Measurements from ENCODE around the gene NUTF2. TPM values are rescaled to one million over a fixed set of nuclear protein-coding genes. Genes with fewer than 3 reads are reported as not detected.

NUTF2 gene
- total and polyA plus RNA-seq, 2 of the 8 experiments (the other 6 are each of a cell fraction or from before 2014, with no cell fraction given), result 219 to 377 TPM

DNA sequence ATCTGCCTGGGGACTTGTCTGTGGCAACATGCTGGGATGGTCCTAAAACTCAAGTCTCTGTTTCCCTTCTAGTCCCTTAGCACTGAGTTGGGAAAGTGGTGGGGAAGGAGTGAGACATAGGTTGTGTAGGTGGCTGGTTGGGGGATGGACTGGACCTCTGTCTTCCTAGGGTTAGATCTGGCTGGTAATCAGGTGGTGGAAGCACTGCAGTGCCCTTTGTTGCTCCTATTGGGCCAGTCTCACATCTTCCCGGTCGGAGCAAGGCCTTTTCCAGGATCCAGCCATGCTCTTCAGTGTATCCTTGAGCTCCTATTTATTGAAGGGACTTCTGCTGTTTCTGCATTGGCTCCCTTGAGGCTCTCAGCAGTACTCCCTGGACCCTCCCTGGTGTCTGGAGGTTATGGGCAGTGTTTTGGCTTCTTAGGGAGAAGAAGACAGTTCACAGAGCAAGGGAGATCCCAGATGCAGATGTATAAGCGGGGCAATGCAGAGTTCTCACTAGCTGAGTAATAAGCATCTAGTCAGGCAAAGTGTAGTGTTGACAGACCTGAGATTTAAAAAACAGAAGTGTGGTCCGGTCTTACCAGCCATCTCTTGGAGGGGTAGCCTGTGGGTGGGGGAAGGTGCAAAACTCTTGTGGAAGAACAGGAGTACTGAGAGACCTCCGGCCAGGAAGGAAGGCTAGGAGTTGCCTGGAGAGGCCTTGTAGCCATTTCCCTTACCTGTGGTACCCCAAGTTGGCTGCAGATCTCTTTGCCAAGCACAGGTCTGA, 1.3 kb upstream of the NUTF2 start:
- no peak overlapping the region; the same call in 1 of the 2 replicates for H4K8ac ChIP-seq (ENCODE audit: extremely low read depth, insufficient read depth, low read length)
- peak overlapping the region in 3 of 4 experiments; percentile 35 to 69 (median 43); a peak in 5 of 7 replicates for H3K9ac ChIP-seq (replicated peaks in 1 of 4; ENCODE audit: extremely low read depth in 1 of 4, low read depth in 3 of 4, low read length in 3 of 4)
- TF ChIP-seq CHD2 (IDR thresholded peaks at IDR 0.05; ENCODE audit: low read length) (no peak), HDAC6 (IDR thresholded peaks at IDR 0.05; ENCODE audit: low read depth, low read length) (no peak)
- peak overlapping the region; percentile 75; the same call in 1 of the 2 replicates for H2BK5ac ChIP-seq (ENCODE audit: low read depth, low read length)
- H2BK120ac ChIP-seq (replicated peaks; ENCODE audit: low read depth, low read length), result no peak overlapping the region
- no peak overlapping the region for H4K91ac ChIP-seq (replicated peaks; ENCODE audit: insufficient read length, low read length)
- H2BK12ac ChIP-seq (ENCODE audit: low read depth, low read length), result peak overlapping the region; percentile 13; the same call in 1 of the 2 replicates
- no peak for DNase-seq (ENCODE audit: low read depth in 1 of 2, low spot score in 2 of 2)
- FAIRE-seq, result no peak
- H2BK15ac ChIP-seq (ENCODE audit: low read length), result peak overlapping the region; percentile 61; the same call in 1 of the 2 replicates
- peak overlapping the region; percentile 90 to 94 for H3K4me2 ChIP-seq (ENCODE audit: insufficient read depth in 1 of 2, low read depth in 2 of 2, low read length in 2 of 2)
- POLR2A ChIA-PET (ENCODE audit: partially characterized antibody), result interaction anchor here (0.7 to 11.7 kb wide), 12 partner anchors 10 to 1981 kb away, joined by 3 to 100 read pairs (median 4); partner anchors contain the start of genes EDC4, PSKH1, RANBP10 and TSNAXIP1
- H3K14ac ChIP-seq (ENCODE audit: insufficient read length), result no peak overlapping the region
- H3K18ac ChIP-seq (ENCODE audit: extremely low read depth, low read length), result no peak overlapping the region
- H3K4me1 ChIP-seq (replicated peaks in 1 of 4; ENCODE audit: control insufficient read depth in 3 of 4, insufficient read depth in 4 of 4, low read length in 3 of 4), result peaks cover 8 to 32% (median 17%) of the 10 kb centered on the region in 4 experiments
- peak overlapping the region; percentile 61; the same call in 1 of the 2 replicates for H2AK5ac ChIP-seq (ENCODE audit: low read depth, low read length)
- peaks cover 18 to 22% of the 10 kb centered on the region in 2 experiments for H4K20me1 ChIP-seq (replicated peaks in 1 of 2; ENCODE audit: control insufficient read depth in 1 of 2, insufficient read depth in 2 of 2, low read length in 2 of 2)
- H3K79me2 ChIP-seq (ENCODE audit: control insufficient read depth in 1 of 2, insufficient read depth in 2 of 2, low read length in 2 of 2), result peaks cover 16 to 58% of the 10 kb centered on the region in 2 experiments
- no peak overlapping the region for H2AFZ ChIP-seq (ENCODE audit: low read length)
- CTCF ChIA-PET (ENCODE audit: partially characterized antibody), result interaction anchor here (0.6 to 10.2 kb wide), 15 partner anchors 9 to 304 kb away, joined by 3 to 123 read pairs (median 4); no protein-coding TSS in a partner anchor
- peaks cover 0 to 4% (median 0%) of the 10 kb centered on the region in 4 experiments; a peak in 2 of 8 replicates for H3K36me3 ChIP-seq (ENCODE audit: control insufficient read depth in 2 of 4, insufficient read depth in 4 of 4, low read length in 3 of 4)
- peaks cover 14% of the 10 kb centered on the region for H3K79me1 ChIP-seq (ENCODE audit: low read depth, low read length)
- peak overlapping the region; percentile 80 for H3K27ac ChIP-seq (ENCODE audit: low read depth, low read length)
- no peaks in the 10 kb centered on the region for H3K9me3 ChIP-seq (ENCODE audit: insufficient read depth in 2 of 2, low read depth in 1 of 2, low read length in 1 of 2)
- no peak overlapping the region for H2BK20ac ChIP-seq (ENCODE audit: low read length)
- no peak overlapping the region for H3K56ac ChIP-seq (replicated peaks; ENCODE audit: insufficient read length, low read depth, low read length)
- H4K5ac ChIP-seq (ENCODE audit: insufficient read length, low read depth, low read length), result peak overlapping the region; percentile 82
- no peaks in the 10 kb centered on the region for H3K27me3 ChIP-seq (replicated peaks in 1 of 4; ENCODE audit: control insufficient read depth in 3 of 4, extremely low read depth in 1 of 4, insufficient read depth in 3 of 4, low read length in 3 of 4)
- peak overlapping the region; percentile 56 to 92 (median 79) for H3K4me3 ChIP-seq (ENCODE audit: extremely low read depth in 1 of 4, insufficient read depth in 2 of 4, low read depth in 3 of 4, low read length in 4 of 4)
- H3K23ac ChIP-seq (ENCODE audit: insufficient read length), result no peak overlapping the region
- H3K4ac ChIP-seq (replicated peaks; ENCODE audit: insufficient read length, low read depth, low read length), result no peak overlapping the region
- 75% methylated on average over 5 of the region's 5 CpGs; no CpG with 5 or more reads in 1 of the 2 experiments for WGBS, 2 experiments (ENCODE audit: extremely low coverage in 1 of 2, insufficient coverage in 1 of 2, insufficient read length in 1 of 2, insufficient replicate concordance in 2 of 2, low coverage in 1 of 2, low lambda C conversion rate in 2 of 2, missing lambda C conversion rate in 1 of 2)
- peaks cover 22% of the 10 kb centered on the region for H3K23me2 ChIP-seq (ENCODE audit: low read depth, low read length)
